Tibial artery (tissue), 4 donors: Measurements from ENCODE around the gene RPIA.
A peak's percentile ranks its signal among the peaks of the same experiment; 100 is the strongest.

Experiments used
- DNase-seq, 2 donors: peaks; one replicate each; pipeline ENCODE4 v3.0.0-alpha.2; 2019
- H3K27ac ChIP-seq, 2 donors: fragments of 200-600 bp; sonication (generic) in 1 of 2; 1 replicate in 1 of 2; 2 replicates in 1 of 2; pipeline ENCODE4 v1.5.1; 2018 to 2019; ENCODE audit warnings: mild to moderate bottlenecking in 1 of 2
- H3K27me3 ChIP-seq, 2 donors: fragments of 200-600 bp; sonication (generic) in 1 of 2; one replicate each; pipeline versions ENCODE4 v1.5.1 to v1.6.0; 2016 to 2019
- H3K36me3 ChIP-seq, 3 donors: fragments of 200-600 bp; sonication (generic) in 2 of 3; one replicate each; pipeline ENCODE4 v1.5.1; 2016 to 2019; ENCODE audit warnings: mild to moderate bottlenecking in 2 of 3
- H3K4me1 ChIP-seq, 4 donors: fragments of 200-600 bp; sonication (generic) in 2 of 4; 1 replicate in 3 of 4; 2 replicates in 1 of 4; pipeline ENCODE4 v1.5.1; 2016 to 2019
- H3K4me3 ChIP-seq, 2 donors: fragments of 200-600 bp; sonication (generic) in 1 of 2; 1 replicate in 1 of 2; 2 replicates in 1 of 2; pipeline ENCODE4 v1.5.1; 2018 to 2019; ENCODE audit warnings: mild to moderate bottlenecking in 2 of 2
- H3K9me3 ChIP-seq, 3 donors: fragments of 200-600 bp; sonication (generic) in 1 of 3; one replicate each; pipeline ENCODE4 v1.5.1; 2016 to 2019
- intact Hi-C: fragments of 100-400 bp; cut with DNase I; formaldehyde crosslinking; loops from one replicate; pipeline ENCODE4 v1.15.0; 2023; ENCODE audit warnings: low total_unique reads
- TF ChIP-seq, protein P1 (sequence below), 2 experiments: fragments of 200-600 bp in 1 of 2; fragments of 450-650 bp in 1 of 2; IDR thresholded peaks; one replicate each; pipeline ENCODE4 v1.5.1; 2017 to 2019; ENCODE audit warnings: antibody characterized with exemption in 2 of 2, mild to moderate bottlenecking in 1 of 2, moderate library complexity in 1 of 2

The RPIA gene

DNA sequence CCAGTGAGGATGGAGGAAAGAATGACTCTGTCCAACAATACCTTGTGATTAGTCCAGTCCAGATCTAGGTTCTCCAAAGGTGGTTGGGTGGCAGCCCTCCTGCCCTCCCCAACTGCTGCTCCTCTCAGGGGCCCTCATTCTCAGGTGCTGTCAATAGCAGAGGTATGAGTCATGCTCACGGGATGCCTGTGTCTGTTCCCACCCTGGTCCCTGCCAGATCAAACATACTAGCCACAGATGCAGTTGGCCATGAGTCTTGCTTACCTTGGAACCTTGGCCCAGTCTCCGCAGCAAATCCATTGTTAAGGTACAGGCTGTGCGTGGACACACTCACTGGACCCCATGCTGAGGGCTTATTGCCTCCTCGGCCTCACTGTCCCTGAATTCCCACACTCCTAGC, 24.9 kb upstream of the RPIA start:
- Histone ChIP-seq H3K27me3 (no peaks in the 10 kb centered on the region), H3K27ac (no peak overlapping the region), H3K4me3 (no peak overlapping the region), H3K36me3 (no peaks in the 10 kb centered on the region), H3K9me3 (no peaks in the 10 kb centered on the region), H3K4me1 (no peaks in the 10 kb centered on the region)
- no peak for DNase-seq
- TF ChIP-seq, protein P1, sequence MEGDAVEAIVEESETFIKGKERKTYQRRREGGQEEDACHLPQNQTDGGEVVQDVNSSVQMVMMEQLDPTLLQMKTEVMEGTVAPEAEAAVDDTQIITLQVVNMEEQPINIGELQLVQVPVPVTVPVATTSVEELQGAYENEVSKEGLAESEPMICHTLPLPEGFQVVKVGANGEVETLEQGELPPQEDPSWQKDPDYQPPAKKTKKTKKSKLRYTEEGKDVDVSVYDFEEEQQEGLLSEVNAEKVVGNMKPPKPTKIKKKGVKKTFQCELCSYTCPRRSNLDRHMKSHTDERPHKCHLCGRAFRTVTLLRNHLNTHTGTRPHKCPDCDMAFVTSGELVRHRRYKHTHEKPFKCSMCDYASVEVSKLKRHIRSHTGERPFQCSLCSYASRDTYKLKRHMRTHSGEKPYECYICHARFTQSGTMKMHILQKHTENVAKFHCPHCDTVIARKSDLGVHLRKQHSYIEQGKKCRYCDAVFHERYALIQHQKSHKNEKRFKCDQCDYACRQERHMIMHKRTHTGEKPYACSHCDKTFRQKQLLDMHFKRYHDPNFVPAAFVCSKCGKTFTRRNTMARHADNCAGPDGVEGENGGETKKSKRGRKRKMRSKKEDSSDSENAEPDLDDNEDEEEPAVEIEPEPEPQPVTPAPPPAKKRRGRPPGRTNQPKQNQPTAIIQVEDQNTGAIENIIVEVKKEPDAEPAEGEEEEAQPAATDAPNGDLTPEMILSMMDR (IDR thresholded peaks at IDR 0.05): no peak
- intact Hi-C loops: no loop called here

DNA sequence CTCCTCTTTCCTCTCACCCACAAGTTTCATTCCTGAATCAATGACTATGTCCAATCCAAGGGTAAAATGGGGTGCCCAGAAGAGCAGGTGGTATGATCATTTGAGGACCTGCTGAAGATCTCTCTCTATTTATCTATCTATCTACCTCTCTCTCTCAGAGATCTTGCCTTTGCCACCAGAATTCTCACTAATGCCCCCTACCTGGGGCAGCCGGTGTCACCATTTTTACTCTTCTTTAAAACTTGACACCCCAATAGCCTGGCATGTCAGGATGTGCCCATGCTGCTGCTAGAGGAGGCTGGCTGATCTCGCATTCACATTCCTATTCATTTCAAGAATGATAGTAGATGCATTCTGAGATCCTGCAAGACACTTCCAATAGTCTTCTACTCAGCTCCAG, 24.3 kb upstream of the RPIA start:
- DNase-seq: no peak
- no peaks in the 10 kb centered on the region for H3K27me3 ChIP-seq
- H3K9me3 ChIP-seq: no peaks in the 10 kb centered on the region
- H3K4me1 ChIP-seq: no peaks in the 10 kb centered on the region
- TF ChIP-seq, protein P1 (IDR thresholded peaks at IDR 0.05): no peak
- intact Hi-C loops: no loop called here
- no peaks in the 10 kb centered on the region for H3K36me3 ChIP-seq
- H3K4me3 ChIP-seq: no peak overlapping the region
- H3K27ac ChIP-seq: no peak overlapping the region

DNA sequence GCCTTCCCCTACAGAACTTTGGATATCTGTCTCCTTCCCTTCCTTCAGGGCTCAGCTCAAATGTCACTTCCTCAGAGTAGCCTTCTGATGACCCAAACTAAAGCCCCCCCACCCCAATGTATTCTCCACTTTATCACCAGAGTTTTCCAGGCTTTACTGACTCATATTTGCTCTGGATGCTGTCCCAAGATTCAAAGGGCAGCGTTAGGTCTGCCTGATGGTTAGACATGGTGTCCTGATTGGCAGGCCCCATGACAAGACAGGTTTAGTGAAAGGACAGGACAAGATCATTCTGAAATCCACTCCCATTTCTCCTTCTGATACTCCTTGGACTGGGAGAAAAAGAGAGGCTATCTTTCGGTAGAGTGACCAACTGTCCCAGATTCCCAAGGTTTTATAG, 22.6 kb upstream of the RPIA start:
- Histone ChIP-seq H3K9me3 (no peaks in the 10 kb centered on the region), H3K4me3 (no peak overlapping the region), H3K4me1 (no peaks in the 10 kb centered on the region), H3K27ac (no peak overlapping the region), H3K27me3 (no peaks in the 10 kb centered on the region), H3K36me3 (no peaks in the 10 kb centered on the region)
- DNase-seq: no peak
- TF ChIP-seq, protein P1 (IDR thresholded peaks at IDR 0.05): no peak
- intact Hi-C loops: no loop called here

DNA sequence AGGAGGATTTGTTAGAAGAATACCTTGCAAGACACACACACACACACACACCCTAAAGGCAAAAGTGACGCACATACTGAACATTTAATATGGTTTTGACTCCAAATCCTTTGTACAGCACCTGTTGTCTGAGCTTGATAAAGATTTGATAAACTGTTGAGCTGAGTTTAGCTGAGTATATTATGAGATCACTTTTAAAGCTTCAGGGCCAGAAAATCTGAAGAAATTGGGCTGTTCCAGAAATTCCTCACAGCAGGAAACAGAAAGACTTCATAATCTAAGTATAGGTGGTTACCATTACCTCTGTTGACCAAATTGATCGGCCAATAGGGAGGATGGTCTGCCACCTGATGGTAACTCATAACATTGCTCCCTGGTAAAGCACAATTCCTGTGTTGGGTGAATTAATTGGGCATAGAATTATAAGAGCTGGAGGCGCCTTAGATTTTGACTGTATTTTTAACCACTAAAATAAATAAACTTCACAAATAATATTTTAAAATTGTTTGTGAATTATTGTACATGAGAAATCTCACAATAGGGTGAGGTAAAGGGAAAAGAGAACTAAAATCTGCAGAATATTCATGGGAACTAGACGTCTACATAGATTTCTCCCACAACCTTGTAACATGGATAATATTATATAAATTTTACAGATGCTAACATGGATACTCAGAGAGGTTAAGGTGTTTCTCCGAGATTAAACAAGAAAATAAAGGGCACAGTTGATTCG, 21.8 kb upstream of the RPIA start:
- H3K4me1 ChIP-seq: no peaks in the 10 kb centered on the region
- intact Hi-C loops: loop anchor here (2.0 kb wide), 1 partner anchor 77 kb away; no protein-coding TSS in a partner anchor
- no peaks in the 10 kb centered on the region for H3K9me3 ChIP-seq
- H3K27ac ChIP-seq: no peak overlapping the region
- no peaks in the 10 kb centered on the region for H3K36me3 ChIP-seq
- no peaks in the 10 kb centered on the region for H3K27me3 ChIP-seq
- TF ChIP-seq, protein P1 (IDR thresholded peaks at IDR 0.05): peak; percentile 32 to 50
- no peak for DNase-seq
- H3K4me3 ChIP-seq: no peak overlapping the region

DNA sequence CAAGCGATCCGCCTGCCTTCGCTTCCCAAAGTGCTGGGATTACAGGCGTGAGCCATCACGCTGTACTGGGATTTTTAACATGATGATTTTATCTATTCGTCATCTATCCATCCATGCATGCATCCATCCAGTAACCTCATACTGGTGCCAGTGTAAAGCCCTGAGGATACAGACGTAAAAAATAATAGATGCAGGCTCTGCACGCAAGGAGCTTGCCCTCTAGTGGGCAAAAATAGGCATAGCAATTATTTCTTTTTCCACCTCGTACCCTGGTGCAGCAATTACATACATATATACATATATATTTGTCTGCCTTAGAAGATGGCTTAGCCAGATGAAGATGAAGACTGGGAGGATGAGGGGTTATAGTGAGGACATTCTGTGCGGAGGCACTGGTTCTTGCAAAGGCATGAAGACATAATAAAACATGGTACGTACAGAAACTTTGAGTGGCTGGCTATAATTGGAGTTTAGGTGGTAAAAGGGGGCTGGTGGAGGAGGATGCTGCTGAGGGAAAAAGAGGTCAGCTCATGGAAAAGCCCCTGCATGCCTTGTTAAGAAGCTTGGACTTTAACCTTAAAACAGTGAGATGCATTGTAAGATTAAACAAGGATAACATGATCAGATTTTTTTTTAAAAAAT, 19.6 kb upstream of the RPIA start:
- intact Hi-C loops: loop anchor here (2.0 kb wide), 1 partner anchor 79 kb away; no protein-coding TSS in a partner anchor
- TF ChIP-seq, protein P1 (IDR thresholded peaks at IDR 0.05): peak; percentile 70 to 85
- Histone ChIP-seq H3K9me3 (no peaks in the 10 kb centered on the region), H3K4me3 (no peak overlapping the region), H3K36me3 (no peaks in the 10 kb centered on the region), H3K27ac (no peak overlapping the region), H3K27me3 (no peaks in the 10 kb centered on the region), H3K4me1 (no peaks in the 10 kb centered on the region)
- no peak for DNase-seq
